GM18868 (cell line): ENCODE data around the gene ZNF646.

Experiments used
- ATAC-seq: cut with Tn5 transposase; IDR thresholded peaks from one replicate; pipeline ENCODE4 v1.9.1; 2021; ENCODE audit warnings: mild to moderate bottlenecking, moderate library complexity; ENCODE audit not compliant: unreplicated experiment

ZNF646 gene

GRCh38 chr16:31108035-31108793 lies 34.0 kb downstream of the ZNF646 start, which contains the start of gene BCKDK:
BCKDK (plus strand) TSS chr16:31108386; CDS start chr16:31109224, 838 bp downstream.
- ATAC-seq = peak; percentile 77

- no peak for ATAC-seq
Observed at GRCh38 chr16:31108794-31109558, 34.8 kb downstream of the ZNF646 start.

- ATAC-seq = no peak
Observed at GRCh38 chr16:31109622-31110021, 35.4 kb downstream of the ZNF646 start.

GRCh38 chr16:31110106-31111034 lies 36.1 kb downstream of the ZNF646 start:
- no peak for ATAC-seq

- ATAC-seq = no peak
Observed at GRCh38 chr16:31111881-31112466, 37.8 kb downstream of the ZNF646 start.

GRCh38 chr16:31112711-31113110 lies 38.5 kb downstream of the ZNF646 start:
- ATAC-seq = no peak

GRCh38 chr16:31113121-31114120 lies 39.2 kb downstream of the ZNF646 start:
- no peak for ATAC-seq

GRCh38 chr16:31114468-31114867 lies 40.2 kb downstream of the ZNF646 start:
- ATAC-seq = no peak

GRCh38 chr16:31117384-31118222 lies 43.4 kb downstream of the ZNF646 start, which contains the start of gene KAT8:
KAT8 (plus strand) TSS chr16:31117664; CDS start chr16:31117682, 18 bp downstream.
- peak; percentile 93 for ATAC-seq

GRCh38 chr16:31118223-31119155 lies 44.3 kb downstream of the ZNF646 start:
- ATAC-seq = no peak

- ATAC-seq = no peak
Observed at GRCh38 chr16:31120129-31120528, 45.9 kb downstream of the ZNF646 start.

GRCh38 chr16:31125844-31126243 lies 51.6 kb downstream of the ZNF646 start:
- no peak for ATAC-seq

- no peak for ATAC-seq
Observed at GRCh38 chr16:31127182-31127581, 53.0 kb downstream of the ZNF646 start.

- no peak for ATAC-seq
Observed at GRCh38 chr16:31128711-31129567, 54.7 kb downstream of the ZNF646 start.

GRCh38 chr16:31129568-31130335 lies 55.5 kb downstream of the ZNF646 start:
- ATAC-seq = no peak
